Measurements from ENCODE around the gene LST1.

- TF ChIP-seq CTCF (IDR thresholded peaks at IDR 0.05 in 4 of 5, conservative IDR thresholded peaks at IDR 0.05 in 1 of 5) (no peak), POLR2A (IDR thresholded peaks at IDR 0.05) (peak; percentile 72 to 77)
Measured at GRCh38 chr6:31541658-31542521, 44.2 kb upstream of the LST1 start, which contains the start of gene DDX39B.

Data from gastrocnemius medialis (tissue), 4 donors.